Activated CD8-positive, alpha-beta T cell treated with anti-CD3 and anti-CD28 coated beads for 36 hours (primary cell): Measurements from ENCODE around the gene ZNF219. TPM values are rescaled to one million over a fixed set of nuclear protein-coding genes. Genes with fewer than 3 reads are reported as not detected.

Experiments
- ATAC-seq: fragments of 200-7000 bp; cut with Tn5 transposase; one replicate; pipeline ENCODE4 v1.10.0; 2021; ENCODE audit warnings: mild to moderate bottlenecking, moderate library complexity
- CTCF ChIA-PET: fragments of 350-600 bp; sonication (Branson Sonifier 250); formaldehyde crosslinking; loops from one replicate; lab custom pipeline; 2021; ENCODE audit warnings: antibody characterized with exemption; lab: Charles Lee
- POLR2A ChIA-PET: fragments of 350-600 bp; sonication (Branson Sonifier 250); formaldehyde crosslinking; loops from one replicate; lab custom pipeline; 2021; ENCODE audit warnings: antibody characterized with exemption; lab: Charles Lee
- DNase-seq: peaks from one replicate; pipeline ENCODE4 v3.0.0-alpha.2; 2020
- H3K27ac Mint-ChIP-seq: one replicate; pipeline ENCODE4 v1.8.0; 2021; ENCODE audit warnings: mild to moderate bottlenecking, mixed read lengths
- H3K27me3 Mint-ChIP-seq: one replicate; pipeline ENCODE4 v1.8.0; 2021; ENCODE audit warnings: mixed read lengths
- H3K36me3 Mint-ChIP-seq: one replicate; pipeline ENCODE4 v1.8.0; 2021; ENCODE audit warnings: low read depth, mixed read lengths
- H3K4me1 Mint-ChIP-seq: one replicate; pipeline ENCODE4 v1.8.0; 2021; ENCODE audit warnings: low read depth, mixed read lengths
- H3K4me3 Mint-ChIP-seq: one replicate; pipeline ENCODE4 v1.8.0; 2021; ENCODE audit warnings: mild to moderate bottlenecking, moderate library complexity, mixed read lengths
- H3K9me3 Mint-ChIP-seq: one replicate; pipeline ENCODE4 v1.8.0; 2021; ENCODE audit warnings: mixed read lengths
- CTCF ChIP-seq: fragments of 200-600 bp; IDR thresholded peaks from one replicate; pipeline ENCODE4 v1.8.0; 2022; ENCODE audit warnings: antibody characterized with exemption, mild to moderate bottlenecking
- intact Hi-C: fragments of 100-400 bp; cut with micrococcal nuclease; formaldehyde crosslinking; loops from one replicate; pipeline ENCODE4 v1.10.0; 2022
- total RNA-seq, 2 experiments: library from RNA; stranded (reverse); gene quantifications; one replicate each; pipeline ENCODE4 v1.2.3, GENCODE V29; 2021

The ZNF219 gene
- total RNA-seq, 2 experiments from 2014 or later: 7.2 to 8.2 TPM

- no peaks in the 10 kb centered on the region for H3K4me1 Mint-ChIP-seq
- DNase-seq (no peak), ATAC-seq (no peak)
- H3K9me3 Mint-ChIP-seq: no peaks in the 10 kb centered on the region
- H3K27ac Mint-ChIP-seq: no peak overlapping the region
- peaks cover 28% of the 10 kb centered on the region for H3K27me3 Mint-ChIP-seq
- intact Hi-C loops: no loop called here
- H3K4me3 Mint-ChIP-seq: no peak overlapping the region
- ChIA-PET POLR2A (interaction anchor here (1.2 kb wide), 1 partner anchor 10 kb away, joined by 3 read pairs; no protein-coding TSS in a partner anchor), CTCF (interaction anchor here (0.7 to 3.4 kb wide), 7 partner anchors 14 to 152 kb away, joined by 3 to 25 read pairs (median 6); no protein-coding TSS in a partner anchor)
- H3K36me3 Mint-ChIP-seq: no peaks in the 10 kb centered on the region
- no peak for TF ChIP-seq CTCF
Measured at GRCh38 chr14:21123429-21123828, 25.0 kb upstream of the ZNF219 start.

GRCh38 chr14:21121122-21121521 is 22.7 kb upstream of the ZNF219 start:
- Mint-ChIP-seq H3K4me1 (no peaks in the 10 kb centered on the region), H3K4me3 (no peak overlapping the region), H3K36me3 (no peaks in the 10 kb centered on the region), H3K27ac (no peak overlapping the region), H3K9me3 (no peaks in the 10 kb centered on the region), H3K27me3 (peaks cover 18% of the 10 kb centered on the region)
- intact Hi-C loops: no loop called here
- ATAC-seq (no peak), DNase-seq (no peak)
- ChIA-PET CTCF (interaction anchor here (1.8 kb wide), 1 partner anchor 107 kb away, joined by 7 read pairs; no protein-coding TSS in a partner anchor), POLR2A (no interaction called here)
- no peak for TF ChIP-seq CTCF

GRCh38 chr14:21120686-21121085 is 22.2 kb upstream of the ZNF219 start:
- ChIA-PET POLR2A (no interaction called here), CTCF (interaction anchor here (1.2 kb wide), 1 partner anchor 362 kb away, joined by 4 read pairs; no protein-coding TSS in a partner anchor)
- no peak overlapping the region for H3K4me3 Mint-ChIP-seq
- H3K36me3 Mint-ChIP-seq: no peaks in the 10 kb centered on the region
- intact Hi-C loops: no loop called here
- H3K9me3 Mint-ChIP-seq: no peaks in the 10 kb centered on the region
- H3K4me1 Mint-ChIP-seq: no peaks in the 10 kb centered on the region
- DNase-seq (no peak), ATAC-seq (no peak)
- peaks cover 17% of the 10 kb centered on the region for H3K27me3 Mint-ChIP-seq
- H3K27ac Mint-ChIP-seq: no peak overlapping the region
- no peak for TF ChIP-seq CTCF

- CTCF ChIA-PET: no interaction called here
- Mint-ChIP-seq H3K27me3 (peaks cover 13% of the 10 kb centered on the region), H3K9me3 (no peaks in the 10 kb centered on the region), H3K4me3 (no peak overlapping the region), H3K4me1 (no peaks in the 10 kb centered on the region), H3K36me3 (no peaks in the 10 kb centered on the region), H3K27ac (no peak overlapping the region)
- DNase-seq: no peak
- intact Hi-C loops: no loop called here
- POLR2A ChIA-PET: no interaction called here
- no peak for TF ChIP-seq CTCF
- ATAC-seq: no peak
Measured at GRCh38 chr14:21118933-21119332, 20.5 kb upstream of the ZNF219 start.

GRCh38 chr14:21113369-21113768 is 14.9 kb upstream of the ZNF219 start:
- no peaks in the 10 kb centered on the region for H3K27me3 Mint-ChIP-seq
- intact Hi-C loops: no loop called here
- no peak overlapping the region for H3K4me3 Mint-ChIP-seq
- no peak overlapping the region for H3K27ac Mint-ChIP-seq
- POLR2A ChIA-PET: interaction anchor here (1.1 kb wide), 1 partner anchor 10 kb away, joined by 3 read pairs; no protein-coding TSS in a partner anchor
- H3K36me3 Mint-ChIP-seq: no peaks in the 10 kb centered on the region
- H3K9me3 Mint-ChIP-seq: no peaks in the 10 kb centered on the region
- ATAC-seq (no peak), DNase-seq (no peak)
- CTCF ChIA-PET: interaction anchor here (1.3 to 13.2 kb wide), 2 partner anchors 16 to 97 kb away, joined by 3 to 267 read pairs; no protein-coding TSS in a partner anchor
- peaks cover 4% of the 10 kb centered on the region for H3K4me1 Mint-ChIP-seq
- no peak for TF ChIP-seq CTCF
